NT2/D1 (cell line): ENCODE data around the gene GALNT18.
A peak's percentile ranks its signal among the peaks of the same experiment; 100 is the strongest.

ENCODE experiments used
- DNase-seq: peaks from one replicate; pipeline ENCODE4 v3.0.0-alpha.2; 2011; ENCODE audit warnings: low read depth, low spot score
- H3K27me3 ChIP-seq: 2 replicates; pipeline ENCODE4 v1.6.0; 2011; ENCODE audit warnings: mild to moderate bottlenecking; ENCODE audit not compliant: insufficient read length, insufficient read depth
- H3K36me3 ChIP-seq: 2 replicates; pipeline ENCODE4 v1.6.1; 2011; ENCODE audit warnings: mild to moderate bottlenecking, low read length, mixed read lengths; ENCODE audit not compliant: insufficient read depth, insufficient read length
- H3K4me1 ChIP-seq: 2 replicates; pipeline ENCODE4 v1.5.1; 2011; ENCODE audit not compliant: insufficient read depth, insufficient read length
- H3K4me3 ChIP-seq: 2 replicates; pipeline ENCODE4 v1.5.1; 2011; ENCODE audit warnings: low read depth; ENCODE audit not compliant: insufficient read length
- H3K9ac ChIP-seq: 2 replicates; pipeline ENCODE4 v1.6.0; 2011; ENCODE audit warnings: low read depth; ENCODE audit not compliant: insufficient read length
- H3K9me3 ChIP-seq: 2 replicates; pipeline ENCODE4 v1.5.1; 2011; ENCODE audit warnings: mild to moderate bottlenecking, low read length; ENCODE audit not compliant: insufficient read depth
- SUZ12 ChIP-seq: IDR thresholded peaks from 2 replicates; pipeline ENCODE4 v1.6.1; 2011; ENCODE audit not compliant: insufficient read length, insufficient read depth; ENCODE audit errors: extremely low read depth
- YY1 ChIP-seq: IDR thresholded peaks from 2 replicates; pipeline ENCODE4 v1.6.1; 2011; ENCODE audit not compliant: insufficient read length, insufficient read depth
- ZNF274 ChIP-seq: IDR thresholded peaks from 2 replicates; pipeline ENCODE4 v1.6.1; 2011; ENCODE audit warnings: mild to moderate bottlenecking, low read depth, low read length

Gene GALNT18

DNA sequence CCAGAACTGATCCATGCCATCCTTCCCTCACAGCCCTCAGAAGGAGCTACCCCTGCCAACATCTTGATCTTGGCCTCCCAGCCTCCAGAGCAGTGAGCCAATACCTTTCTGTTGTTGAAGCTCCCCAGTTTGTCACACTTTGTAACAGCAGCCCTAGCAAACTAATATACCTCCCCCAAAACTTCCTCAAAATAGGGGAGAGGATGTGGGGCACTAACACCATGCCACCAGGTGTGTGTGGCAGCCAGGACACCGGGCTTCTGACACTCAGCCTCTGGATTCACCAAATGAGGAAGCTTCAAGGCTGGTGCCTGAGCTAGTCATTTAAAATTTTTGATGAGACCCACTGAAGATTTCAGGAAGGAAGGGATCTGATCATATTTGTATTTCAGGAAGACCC, 353.7 kb downstream of the GALNT18 start:
- Histone ChIP-seq H3K36me3 (no peaks in the 10 kb centered on the region), H3K27me3 (no peaks in the 10 kb centered on the region), H3K4me1 (peaks cover 2% of the 10 kb centered on the region), H3K9me3 (no peaks in the 10 kb centered on the region), H3K9ac (no peak overlapping the region), H3K4me3 (no peak overlapping the region)
- no peak for DNase-seq
- TF ChIP-seq YY1 (no peak), SUZ12 (no peak), ZNF274 (no peak)

DNA sequence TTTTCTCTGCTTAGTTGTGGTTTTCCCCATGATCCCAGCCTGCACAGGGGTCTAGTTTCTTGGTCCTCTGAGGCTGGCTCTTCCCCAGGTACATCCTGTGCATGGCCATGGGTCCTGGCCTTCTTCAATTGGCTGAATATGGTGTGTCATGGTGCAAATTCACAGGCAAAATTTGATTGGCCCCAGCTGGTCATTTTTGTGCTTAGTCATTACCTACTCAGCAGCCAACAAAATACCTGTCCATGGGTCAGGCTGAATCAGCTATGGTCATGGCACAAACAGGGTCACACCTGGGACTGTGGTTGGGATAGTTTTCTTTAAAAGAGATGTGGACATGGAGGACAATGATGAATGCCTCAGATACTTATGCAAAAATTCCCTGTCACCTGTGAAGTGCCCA, 354.5 kb downstream of the GALNT18 start:
- no peak for DNase-seq
- peaks cover 2% of the 10 kb centered on the region for H3K4me1 ChIP-seq
- no peaks in the 10 kb centered on the region for H3K36me3 ChIP-seq
- no peaks in the 10 kb centered on the region for H3K27me3 ChIP-seq
- H3K9ac ChIP-seq: no peak overlapping the region
- H3K9me3 ChIP-seq: no peaks in the 10 kb centered on the region
- no peak overlapping the region for H3K4me3 ChIP-seq
- no peak for TF ChIP-seq SUZ12
- TF ChIP-seq ZNF274: no peak
- no peak for TF ChIP-seq YY1

- TF ChIP-seq YY1 (no peak), SUZ12 (no peak), ZNF274 (no peak)
- Histone ChIP-seq H3K9me3 (no peaks in the 10 kb centered on the region), H3K4me3 (no peak overlapping the region), H3K9ac (no peak overlapping the region), H3K36me3 (no peaks in the 10 kb centered on the region), H3K4me1 (peaks cover 2% of the 10 kb centered on the region), H3K27me3 (no peaks in the 10 kb centered on the region)
- peak; percentile 46 for DNase-seq
Measured at GRCh38 chr11:11265994-11266606, 355.7 kb downstream of the GALNT18 start.

DNA sequence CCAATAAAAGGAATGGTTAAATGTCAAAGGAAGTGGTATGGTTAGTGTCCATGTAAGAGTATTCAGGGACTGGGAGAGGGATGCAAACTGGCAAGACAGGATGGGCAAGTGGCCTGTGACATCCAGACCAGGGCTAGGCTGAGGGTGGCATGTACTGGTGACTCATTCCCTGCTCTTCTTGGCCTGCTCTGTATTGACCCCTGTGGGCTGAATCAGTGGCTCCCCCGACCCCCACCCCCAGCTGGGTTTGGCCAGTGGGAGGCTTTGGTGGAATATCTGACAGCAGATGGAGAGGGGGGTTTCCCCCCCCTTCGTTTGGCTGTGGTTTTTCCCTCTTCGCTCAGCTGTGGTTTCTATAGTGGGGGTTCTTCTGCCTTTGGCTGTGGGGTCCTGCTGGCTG, 356.5 kb downstream of the GALNT18 start:
- peaks cover 2% of the 10 kb centered on the region for H3K4me1 ChIP-seq
- no peaks in the 10 kb centered on the region for H3K36me3 ChIP-seq
- H3K27me3 ChIP-seq: no peaks in the 10 kb centered on the region
- H3K9ac ChIP-seq: no peak overlapping the region
- no peak overlapping the region for H3K4me3 ChIP-seq
- no peak for DNase-seq
- no peaks in the 10 kb centered on the region for H3K9me3 ChIP-seq
- TF ChIP-seq YY1: no peak
- TF ChIP-seq ZNF274: no peak
- no peak for TF ChIP-seq SUZ12

DNA sequence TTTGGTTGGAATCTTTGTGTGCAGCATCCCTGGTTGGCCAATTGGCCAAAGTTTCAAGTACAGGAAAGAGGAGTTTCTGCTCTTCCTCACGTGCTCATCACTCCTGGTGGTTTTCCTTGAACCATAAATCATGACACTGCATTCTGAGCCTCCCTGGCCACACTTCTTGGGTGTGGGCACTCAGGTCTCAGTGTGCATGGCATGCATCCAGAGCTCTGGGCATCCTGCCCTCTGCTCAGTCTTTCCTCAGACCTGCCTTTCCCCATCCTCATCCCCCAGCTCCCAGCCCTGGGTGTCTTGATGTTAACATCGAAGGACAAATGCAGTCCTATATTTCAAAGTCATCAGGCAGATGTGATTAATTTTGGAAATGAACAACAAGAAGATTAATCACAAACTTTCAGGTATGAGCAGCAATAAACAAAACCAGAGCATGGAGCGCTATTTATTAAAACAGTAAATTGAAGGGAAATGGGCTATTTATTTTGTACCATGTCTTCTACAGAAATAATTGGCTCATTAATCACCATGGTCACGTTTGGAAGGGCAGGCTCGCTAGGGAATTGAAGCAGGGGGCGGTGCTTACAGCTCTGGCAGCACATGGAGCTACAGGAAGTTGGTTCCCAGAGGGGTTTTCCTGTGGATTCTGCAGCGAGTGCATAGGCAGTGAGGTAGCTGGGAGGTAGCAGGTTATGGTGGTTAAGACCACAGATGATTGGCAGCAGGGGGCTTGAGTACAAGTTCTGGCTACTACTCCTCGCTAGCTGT, 358.4 kb downstream of the GALNT18 start:
- no peak overlapping the region for H3K9ac ChIP-seq
- no peaks in the 10 kb centered on the region for H3K9me3 ChIP-seq
- TF ChIP-seq SUZ12 (no peak), YY1 (no peak), ZNF274 (no peak)
- H3K4me3 ChIP-seq: no peak overlapping the region
- peaks cover 2% of the 10 kb centered on the region for H3K4me1 ChIP-seq
- H3K27me3 ChIP-seq: no peaks in the 10 kb centered on the region
- no peak for DNase-seq
- H3K36me3 ChIP-seq: no peaks in the 10 kb centered on the region

DNA sequence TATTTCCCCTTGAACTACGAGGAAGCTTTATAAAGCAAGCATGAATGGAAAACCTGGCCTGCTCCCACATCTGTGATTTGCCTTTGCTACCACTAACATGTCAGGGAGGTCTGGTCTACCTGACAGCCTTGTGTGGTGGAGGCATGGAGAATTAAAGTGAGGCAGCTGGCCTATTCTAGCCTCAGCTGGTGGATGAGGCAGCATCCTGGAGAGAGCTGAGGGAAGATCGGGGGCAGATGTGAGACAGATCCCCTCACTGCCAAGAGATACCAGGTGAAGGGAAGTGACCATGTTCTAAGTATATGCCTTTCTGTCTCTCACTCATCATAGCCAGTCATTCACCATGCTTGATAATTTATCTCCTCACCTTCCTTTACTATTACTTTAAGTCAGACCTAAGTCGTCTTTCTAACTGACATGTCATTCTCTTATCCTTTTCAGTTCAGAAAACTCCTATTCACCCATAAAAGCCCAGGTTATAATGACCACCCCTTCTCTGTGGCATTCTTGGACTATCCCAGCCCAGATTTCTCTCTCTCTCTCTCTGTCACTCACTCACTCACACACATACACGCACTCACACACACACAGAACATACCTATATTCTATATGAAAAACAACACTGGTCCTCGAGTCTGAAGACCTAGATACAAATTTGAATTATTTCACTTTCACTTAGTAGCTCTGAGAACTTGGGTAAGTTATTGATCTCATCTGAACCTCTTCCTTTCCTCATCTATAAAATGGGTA, 359.5 kb downstream of the GALNT18 start:
- no peak overlapping the region for H3K4me3 ChIP-seq
- peaks cover 2% of the 10 kb centered on the region for H3K4me1 ChIP-seq
- H3K27me3 ChIP-seq: no peaks in the 10 kb centered on the region
- H3K9ac ChIP-seq: no peak overlapping the region
- no peaks in the 10 kb centered on the region for H3K36me3 ChIP-seq
- DNase-seq: no peak
- no peaks in the 10 kb centered on the region for H3K9me3 ChIP-seq
- TF ChIP-seq YY1 (no peak), SUZ12 (no peak), ZNF274 (no peak)

- Histone ChIP-seq H3K9ac (no peak overlapping the region), H3K27me3 (no peaks in the 10 kb centered on the region), H3K9me3 (no peaks in the 10 kb centered on the region), H3K4me1 (peaks cover 2% of the 10 kb centered on the region), H3K4me3 (no peak overlapping the region), H3K36me3 (no peaks in the 10 kb centered on the region)
- DNase-seq: no peak
- TF ChIP-seq YY1 (no peak), ZNF274 (no peak), SUZ12 (no peak)
Measured at GRCh38 chr11:11261629-11262028, 360.2 kb downstream of the GALNT18 start.
